ENCODE results near the gene TMEM108. TPM values are rescaled to one million over a fixed set of nuclear protein-coding genes. Genes with fewer than 3 reads are reported as not detected.

TMEM108 gene
- total and polyA plus RNA-seq, 10 of the 15 experiments (the other 5 are each of a cell fraction or from before 2014, with no cell fraction given) = 0.02 to 0.58 (median 0.12) TPM; not detected in 5

GRCh38 chr3:133390715-133391114, 352.5 kb downstream of the TMEM108 start (continued):
- TF ChIP-seq ZNF687 (IDR thresholded peaks at IDR 0.05) (no peak), FOS (IDR thresholded peaks at IDR 0.05; ENCODE audit: borderline replicate concordance, extremely low read depth, insufficient read length) (no peak), MTA2 (IDR thresholded peaks at IDR 0.05; ENCODE audit: low read depth) (no peak)

- no peak for FAIRE-seq
- TF ChIP-seq KDM1A (IDR thresholded peaks at IDR 0.05; ENCODE audit: borderline replicate concordance) (no peak), ZNF24 (IDR thresholded peaks at IDR 0.05) (no peak), ZNF274 (IDR thresholded peaks at IDR 0.05; ENCODE audit: insufficient read depth, insufficient read length) (no peak), GATAD2B (conservative IDR thresholded peaks at IDR 0.05; ENCODE audit: low read depth) (no peak), NFXL1 (IDR thresholded peaks at IDR 0.05; ENCODE audit: borderline replicate concordance) (no peak), CHD1 (IDR thresholded peaks at IDR 0.05; ENCODE audit: low read depth, low read length) (no peak), GABPA (IDR thresholded peaks at IDR 0.05; ENCODE audit: low read depth) (no peak), ZNF207 (IDR thresholded peaks at IDR 0.05; ENCODE audit: borderline replicate concordance) (no peak), JUNB (IDR thresholded peaks at IDR 0.05) (no peak), MAX (IDR thresholded peaks at IDR 0.05; ENCODE audit: low read depth, low read length) (no peak), ZBED1 (IDR thresholded peaks at IDR 0.05; ENCODE audit: borderline replicate concordance) (no peak), EP300 (IDR thresholded peaks at IDR 0.05; ENCODE audit: borderline replicate concordance in 1 of 2, control insufficient read depth in 1 of 2, low read depth in 2 of 2, low read length in 2 of 2) (no peak), NFYB (IDR thresholded peaks at IDR 0.05; ENCODE audit: insufficient read depth, low read depth, low read length) (no peak), SIN3A (IDR thresholded peaks at IDR 0.05; ENCODE audit: low read depth, low read length) (no peak), IKZF1 (conservative IDR thresholded peaks at IDR 0.05) (no peak)
Measured at GRCh38 chr3:133393204-133393603, 355.0 kb downstream of the TMEM108 start.

More at GRCh38 chr3:133393204-133393603, 355.0 kb downstream of the TMEM108 start:
- ChIA-PET RAD21 (ENCODE audit: unreplicated experiment) (no interaction called here), CTCF (interaction anchor here (1.1 kb wide), 1 partner anchor 352 kb away, joined by 4 read pairs; no protein-coding TSS in a partner anchor), SMC1A (ENCODE audit: uncharacterized antibody, unreplicated experiment) (no interaction called here), POLR2A (no interaction called here)
- Histone ChIP-seq H4K20me1 (ENCODE audit: control insufficient read depth, insufficient read depth) (no peaks in the 10 kb centered on the region), H3K36me3 (ENCODE audit: control insufficient read depth in 2 of 2, insufficient read depth in 2 of 2, low read length in 1 of 2) (no peaks in the 10 kb centered on the region), H3K27ac (ENCODE audit: control insufficient read depth, insufficient read depth) (no peak overlapping the region), H3K4me3 (no peak overlapping the region), H3K4me1 (ENCODE audit: control insufficient read depth, insufficient read depth, low read length) (no peaks in the 10 kb centered on the region), H2AFZ (ENCODE audit: control insufficient read depth, low read depth, low read length) (no peak overlapping the region), H3K79me2 (ENCODE audit: control insufficient read depth, insufficient read depth, low read length) (no peaks in the 10 kb centered on the region), H3K9ac (ENCODE audit: control insufficient read depth, insufficient read depth, low read length) (no peak overlapping the region), H3K4me2 (ENCODE audit: control insufficient read depth, insufficient read depth) (no peak overlapping the region), H3K9me3 (replicated peaks; ENCODE audit: control insufficient read depth, insufficient read depth, low read length) (no peaks in the 10 kb centered on the region), H3K27me3 (replicated peaks in 1 of 2; ENCODE audit: control insufficient read depth in 2 of 2, insufficient read depth in 2 of 2, low read length in 1 of 2) (no peaks in the 10 kb centered on the region; a peak in 1 of 4 replicates)
- no TSS peak for BruUV-seq (replicated peaks)
- in situ Hi-C loops (cut with MboI) = loop anchor here (25.0 kb wide), 1 partner anchor 856 kb away; no protein-coding TSS in a partner anchor
- intact Hi-C loops (cut with micrococcal nuclease; ENCODE audit: unreplicated experiment) = no loop called here
- no peak for DNase-seq (ENCODE audit: low read depth, low spot score)
- 0% methylated on average over 1 of the region's 1 CpG for WGBS (ENCODE audit: insufficient coverage, insufficient replicate concordance, low lambda C conversion rate, missing lambda C conversion rate)
- ATAC-seq = no peak

Data from GM12878 (cell line).